ENCODE data around the gene MRPL51. TPM values are rescaled to one million over a fixed set of nuclear protein-coding genes. Genes with fewer than 3 reads are reported as not detected.

Gene MRPL51
- total and polyA plus RNA-seq, 9 of the 15 experiments (the other 6 are each of a cell fraction or from before 2014, with no cell fraction given): 127 to 727 (median 208) TPM

DNA sequence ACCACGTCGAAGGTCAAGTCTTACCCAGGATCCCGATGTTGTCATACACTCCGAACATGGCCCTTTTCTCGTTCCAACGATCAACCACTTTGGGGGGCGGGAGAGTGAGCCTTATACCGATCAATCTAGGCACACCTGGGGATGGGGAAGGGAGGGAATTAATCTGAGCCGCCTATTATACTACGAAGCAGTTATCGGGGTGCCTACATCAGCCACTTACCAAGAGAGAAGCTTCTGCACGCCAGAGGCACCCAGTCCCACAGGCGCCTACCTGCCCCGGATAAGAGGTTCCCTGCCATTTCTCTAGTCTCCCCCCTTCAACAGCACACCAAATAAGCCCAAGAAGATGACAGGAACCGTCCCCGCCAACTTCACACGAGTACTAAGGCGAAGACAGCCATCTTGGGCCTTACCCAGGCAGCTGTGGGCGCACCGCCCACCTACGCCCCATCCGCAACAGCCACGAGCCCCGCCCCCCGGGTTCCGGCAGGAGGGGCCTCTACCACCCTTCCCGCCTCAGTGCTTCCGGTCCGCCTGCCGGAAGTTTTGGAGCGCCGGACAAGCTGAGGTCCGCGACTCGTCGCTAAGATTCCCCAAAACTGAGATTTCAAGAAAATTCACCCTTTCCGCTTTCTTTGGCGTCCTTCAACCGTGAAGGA, at the start of gene MRPL51 (continued):
- TF ChIP-seq ID3 (CRISPR knock-in tag; IDR thresholded peaks at IDR 0.05) (no peak), ID3 (tag; IDR thresholded peaks at IDR 0.05) (no peak), POLR2G (IDR thresholded peaks at IDR 0.05; ENCODE audit: low read depth, low read length) (peak; percentile 88), LCOR (CRISPR knock-in tag; IDR thresholded peaks at IDR 0.05) (peak; percentile 64; the same call in 1 of the 2 replicates), SRF (CRISPR knock-in tag; IDR thresholded peaks at IDR 0.05) (peak in 1 of 2 experiments; percentile 41; a peak in 1 of 4 replicates), ZFX (CRISPR knock-in tag; IDR thresholded peaks at IDR 0.05) (peak; percentile 83), MEIS2 (IDR thresholded peaks at IDR 0.05; ENCODE audit: partially characterized antibody) (peak; percentile 21), RBBP5 (IDR thresholded peaks at IDR 0.05; ENCODE audit: borderline replicate concordance, insufficient read depth, low read length, poor library complexity, severe bottlenecking) (peak; percentile 1)
